K562 (cell line): ENCODE measurements around the gene P2RX3. TPM values are rescaled to one million over a fixed set of nuclear protein-coding genes. Genes with fewer than 3 reads are reported as not detected.

ENCODE experiments used
- E2F4 ChIP-seq: sonication (generic); formaldehyde crosslinking; IDR thresholded peaks from 2 replicates; pipeline ENCODE4 v1.8.0; 2022; ENCODE audit warnings: mild to moderate bottlenecking, low read depth, missing genetic modification reagents
- GTF2B ChIP-seq: IDR thresholded peaks from 2 replicates; pipeline ENCODE4 v1.6.1; 2011; ENCODE audit not compliant: insufficient read length; ENCODE audit errors: extremely low read depth
- HEY1 ChIP-seq: fragments of 250-450 bp; sonication (Bioruptor Pico); IDR thresholded peaks from 2 replicates; pipeline ENCODE4 v1.5.0; 2020; ENCODE audit warnings: mild to moderate bottlenecking, moderate library complexity, borderline replicate concordance
- HNRNPLL ChIP-seq: fragments of 200-400 bp; formaldehyde crosslinking; IDR thresholded peaks from 2 replicates; pipeline ENCODE4 v1.6.1; 2017; ENCODE audit warnings: low read length, low read depth, mild to moderate bottlenecking; ENCODE audit not compliant: poor library complexity, severe bottlenecking
- KAT2B ChIP-seq: IDR thresholded peaks from one replicate; pipeline ENCODE4 v1.6.1; 2012; ENCODE audit warnings: low read depth, mild to moderate bottlenecking, control low read depth, inconsistent platforms, low read length, moderate library complexity
- KLF10 ChIP-seq: fragments of 250-450 bp; sonication (Bioruptor Pico); IDR thresholded peaks from 2 replicates; pipeline ENCODE4 v1.6.1; 2021; ENCODE audit warnings: matching md5 sums
- MCM5 ChIP-seq: fragments of 450-650 bp; IDR thresholded peaks from 2 replicates; pipeline ENCODE4 v1.6.1; 2016; ENCODE audit warnings: low read depth
- MLLT1 ChIP-seq, 2 experiments: fragments of 450-650 bp; IDR thresholded peaks; 2 replicates each; pipeline ENCODE4 v1.6.1; 2016
- NR2F6 ChIP-seq: fragments of 450-650 bp; formaldehyde crosslinking; IDR thresholded peaks from 2 replicates; pipeline ENCODE4 v1.4.0; 2020; ENCODE audit warnings: mild to moderate bottlenecking
- PHB ChIP-seq: fragments of 250-450 bp; sonication (Bioruptor Pico); IDR thresholded peaks from 2 replicates; pipeline ENCODE4 v1.5.0; 2021
- PML ChIP-seq: IDR thresholded peaks from 2 replicates; pipeline ENCODE4 v1.6.1; 2012; ENCODE audit warnings: low read length, inconsistent platforms
- PTBP1 ChIP-seq: fragments of 200-400 bp; formaldehyde crosslinking; IDR thresholded peaks from 2 replicates; pipeline ENCODE4 v1.6.1; 2017; ENCODE audit warnings: low read depth, low read length
- RBFOX2 ChIP-seq: fragments of 200-400 bp; formaldehyde crosslinking; IDR thresholded peaks from 2 replicates; pipeline ENCODE4 v1.6.1; 2017; ENCODE audit warnings: low read depth, mild to moderate bottlenecking, low read length, moderate library complexity
- RFX7 ChIP-seq: fragments of 250-450 bp; sonication (Bioruptor Pico); IDR thresholded peaks from 2 replicates; pipeline ENCODE4 v1.5.1; 2021; ENCODE audit warnings: mild to moderate bottlenecking
- SAFB ChIP-seq: fragments of 200-400 bp; formaldehyde crosslinking; IDR thresholded peaks from 2 replicates; pipeline ENCODE4 v1.6.1; 2017; ENCODE audit warnings: low read depth, low read length, borderline replicate concordance
- SMARCC2 ChIP-seq: fragments of 450-650 bp; IDR thresholded peaks from 2 replicates; pipeline ENCODE4 v1.6.1; 2017; ENCODE audit warnings: antibody characterized with exemption, moderate library complexity, mild to moderate bottlenecking, low read depth
- TEAD4 ChIP-seq, 2 experiments: sonication (generic) in 1 of 2; formaldehyde crosslinking in 1 of 2; IDR thresholded peaks; 2 replicates each; pipeline versions ENCODE4 v1.6.1 to v1.8.0; 2012 to 2022; ENCODE audit warnings: borderline replicate concordance in 1 of 2, inconsistent platforms in 1 of 2, low read length in 1 of 2, mild to moderate bottlenecking in 1 of 2, missing genetic modification reagents in 1 of 2
- ZBTB49 ChIP-seq: sonication (generic); formaldehyde crosslinking; IDR thresholded peaks from 2 replicates; pipeline ENCODE4 v1.8.0; 2022; ENCODE audit warnings: missing genetic modification reagents, mild to moderate bottlenecking, borderline replicate concordance
- ZFP36 ChIP-seq: fragments of 150-350 bp; IDR thresholded peaks from 2 replicates; pipeline ENCODE4 v1.6.1; 2018; ENCODE audit warnings: low read length, low read depth; ENCODE audit not compliant: partially characterized antibody
- ZKSCAN3 ChIP-seq: fragments of 250-450 bp; sonication (Bioruptor Pico); IDR thresholded peaks from 2 replicates; pipeline ENCODE4 v1.4.0; 2020
- ZNF3 ChIP-seq: fragments of 250-450 bp; sonication (Bioruptor Pico); IDR thresholded peaks from 2 replicates; pipeline ENCODE4 v1.5.0; 2021; ENCODE audit warnings: mild to moderate bottlenecking, moderate library complexity
- ZNF444 ChIP-seq: fragments of 250-450 bp; sonication (Bioruptor Pico); IDR thresholded peaks from 2 replicates; pipeline ENCODE4 v1.4.0; 2020; ENCODE audit warnings: mild to moderate bottlenecking, moderate library complexity
- ZNF699 ChIP-seq: fragments of 250-450 bp; sonication (Bioruptor Pico); IDR thresholded peaks from 2 replicates; pipeline ENCODE4 v1.8.0; 2021; ENCODE audit warnings: mild to moderate bottlenecking, moderate library complexity; ENCODE audit not compliant: insufficient replicate concordance
- polyA plus RNA-seq, 8 experiments: library from polyadenylated mRNA; depleted of rRNA in 4 of 8; stranded (reverse) in 5 of 8; unstranded in 3 of 8; fragments of >200 nt; fragmentation: Nextera tagmentation in 2 of 8; fragmentation: Illumina TruSeq in 1 of 8; extraction: Ambion mirVana in 2 of 8; extraction: Trizol in 1 of 8; gene quantifications; 2 replicates each; pipeline versions ENCODE4 v1.2.1 to v1.2.3, GENCODE V29; 2011 to 2014; ENCODE audit warnings: inconsistent platforms in 1 of 8, missing spikeins in 1 of 8
- total RNA-seq, 7 experiments: library from RNA; depleted of rRNA in 6 of 7; stranded (reverse); fragments of >200 nt in 6 of 7; fragmentation: Illumina TruSeq in 2 of 7; extraction: Trizol in 2 of 7; gene quantifications; 2 replicates each; pipeline versions ENCODE4 v1.2.1 to v1.2.3, GENCODE V29; 2011 to 2021; ENCODE audit warnings: low replicate concordance in 1 of 7

Gene P2RX3
- total and polyA plus RNA-seq, 9 of the 15 experiments (the other 6 are each of a cell fraction or from before 2014, with no cell fraction given) = not detected

- no peak for TF ChIP-seq ZNF699
- TF ChIP-seq NR2F6 (CRISPR knock-in tag) = no peak
- TF ChIP-seq TEAD4 (IDR thresholded peaks at IDR 0.05; ENCODE audit: low read length) = peak; percentile 81
- no peak for TF ChIP-seq TEAD4 (CRISPR knock-in tag; IDR thresholded peaks at IDR 0.05; ENCODE audit: borderline replicate concordance)
- TF ChIP-seq RFX7 = no peak
- no peak for TF ChIP-seq ZFP36
- TF ChIP-seq PML = 0 out of 2 replicates have a peak, but pooled peaks have one; percentile 33
- no peak for TF ChIP-seq MCM5
- no peak for TF ChIP-seq HNRNPLL
- TF ChIP-seq ZNF444 = no peak
- no peak for TF ChIP-seq ZKSCAN3 (CRISPR knock-in tag)
- TF ChIP-seq SMARCC2 = no peak
- TF ChIP-seq SAFB = no peak
- TF ChIP-seq ZNF3 (CRISPR knock-in tag) = no peak
- no peak for TF ChIP-seq PHB (CRISPR knock-in tag)
- peak in 1 of 2 experiments; percentile 28; a peak in 1 of 4 replicates for TF ChIP-seq MLLT1 (IDR thresholded peaks at IDR 0.05)
- TF ChIP-seq E2F4 = no peak
- no peak for TF ChIP-seq RBFOX2
- no peak for TF ChIP-seq KAT2B
- no peak for TF ChIP-seq PTBP1
- no peak for TF ChIP-seq KLF10
- no peak for TF ChIP-seq GTF2B
- no peak for TF ChIP-seq ZBTB49
- TF ChIP-seq HEY1 = no peak
Measured at GRCh38 chr11:57395905-57396623, 57.9 kb downstream of the P2RX3 start (continued).
